Stimulated activated CD4-positive, alpha-beta T cell treated with anti-CD3 and anti-CD28 coated beads, Interleukin-4, amount 100 ng/mL, for 24 hours (primary cell): ENCODE results near the gene PRRT1.
"Not testable (repeated sequence)": the region's sequence is repeated elsewhere in the genome, so short reads cannot be mapped to it uniquely, and the experiment has no call there.

Source experiments
- DNase-seq: peaks from one replicate; pipeline ENCODE4 v3.0.0-alpha.2; 2020

Gene PRRT1

DNA sequence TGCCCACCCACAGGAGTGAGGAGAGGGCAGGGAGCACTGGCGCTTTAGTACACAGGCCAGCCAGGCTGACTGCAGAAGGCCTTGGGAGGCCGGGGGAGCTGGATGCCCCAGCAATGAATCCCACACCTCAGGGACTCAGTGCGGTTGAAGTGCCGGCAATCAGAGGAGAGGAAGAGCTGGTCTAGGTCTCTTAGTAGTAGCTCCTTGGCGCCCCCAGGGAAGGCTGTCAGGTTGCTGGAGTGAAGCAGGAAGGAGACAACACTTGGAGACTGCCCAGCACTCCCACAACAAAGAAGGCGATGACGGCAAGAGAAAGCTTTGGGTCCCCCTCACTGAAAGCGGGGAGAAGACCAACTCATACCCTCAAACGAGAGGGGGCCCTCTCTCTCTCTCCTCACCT is 34.3 kb downstream of the PRRT1 start:
- DNase-seq: no peak

DNA sequence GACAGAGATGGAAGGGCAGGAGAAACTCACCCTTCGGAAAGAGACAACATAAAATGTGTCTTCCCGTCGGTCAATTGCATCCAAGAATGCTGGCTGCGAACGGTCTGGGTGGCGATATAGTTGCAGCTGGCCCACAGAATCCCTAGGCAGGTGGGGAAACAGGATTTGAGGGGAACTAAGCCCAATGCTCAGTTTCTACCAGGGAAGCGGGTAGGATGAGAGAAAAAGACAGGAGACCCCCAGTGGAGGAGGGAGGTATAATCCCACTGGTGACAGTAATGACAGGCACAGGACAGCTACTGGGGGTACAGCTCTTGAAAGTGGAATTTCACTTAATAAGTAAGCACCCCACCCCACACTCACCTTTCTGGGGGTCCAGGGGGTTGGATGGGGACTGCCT is 35.1 kb downstream of the PRRT1 start:
- DNase-seq: no peak

DNA sequence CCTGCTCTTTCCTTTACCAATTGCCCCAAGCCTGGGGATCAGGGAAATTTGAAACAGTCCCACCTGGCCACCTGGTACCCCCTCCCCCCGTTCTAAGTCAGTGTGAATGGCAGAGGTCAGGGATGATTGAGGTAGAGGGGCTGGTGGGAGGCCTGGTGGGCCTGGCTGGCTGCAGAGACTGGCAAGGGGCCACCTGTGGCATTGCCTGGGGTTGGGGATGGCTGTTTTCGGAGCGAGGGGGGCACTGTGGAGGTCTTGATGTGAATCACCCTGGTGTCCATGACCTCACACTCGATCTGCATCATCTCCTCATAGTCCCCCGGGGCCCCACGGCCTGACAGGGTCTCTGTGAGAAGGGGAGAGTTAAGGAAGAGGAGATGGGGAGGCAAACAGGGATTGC is 36.1 kb downstream of the PRRT1 start:
- DNase-seq: no peak

DNA sequence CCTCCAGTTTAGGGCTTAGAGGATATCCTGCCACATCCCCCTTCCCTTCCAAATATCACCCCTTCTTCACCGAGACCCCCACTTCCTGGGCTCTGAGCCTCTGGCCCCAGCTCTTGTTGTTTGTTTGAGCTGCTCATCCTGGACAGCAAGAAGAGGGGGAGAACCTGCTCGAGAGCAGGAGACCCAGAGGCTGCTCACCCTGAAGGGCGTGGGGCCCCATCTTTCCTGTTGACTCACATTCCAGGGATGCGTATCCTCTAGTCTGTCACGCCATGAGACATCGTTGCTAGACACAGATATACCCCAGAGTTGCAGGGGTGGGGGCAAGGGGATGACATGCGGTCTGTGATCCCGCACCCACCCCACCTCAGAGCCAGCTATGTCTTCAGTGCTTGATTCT is 36.9 kb downstream of the PRRT1 start:
- no peak for DNase-seq

DNA sequence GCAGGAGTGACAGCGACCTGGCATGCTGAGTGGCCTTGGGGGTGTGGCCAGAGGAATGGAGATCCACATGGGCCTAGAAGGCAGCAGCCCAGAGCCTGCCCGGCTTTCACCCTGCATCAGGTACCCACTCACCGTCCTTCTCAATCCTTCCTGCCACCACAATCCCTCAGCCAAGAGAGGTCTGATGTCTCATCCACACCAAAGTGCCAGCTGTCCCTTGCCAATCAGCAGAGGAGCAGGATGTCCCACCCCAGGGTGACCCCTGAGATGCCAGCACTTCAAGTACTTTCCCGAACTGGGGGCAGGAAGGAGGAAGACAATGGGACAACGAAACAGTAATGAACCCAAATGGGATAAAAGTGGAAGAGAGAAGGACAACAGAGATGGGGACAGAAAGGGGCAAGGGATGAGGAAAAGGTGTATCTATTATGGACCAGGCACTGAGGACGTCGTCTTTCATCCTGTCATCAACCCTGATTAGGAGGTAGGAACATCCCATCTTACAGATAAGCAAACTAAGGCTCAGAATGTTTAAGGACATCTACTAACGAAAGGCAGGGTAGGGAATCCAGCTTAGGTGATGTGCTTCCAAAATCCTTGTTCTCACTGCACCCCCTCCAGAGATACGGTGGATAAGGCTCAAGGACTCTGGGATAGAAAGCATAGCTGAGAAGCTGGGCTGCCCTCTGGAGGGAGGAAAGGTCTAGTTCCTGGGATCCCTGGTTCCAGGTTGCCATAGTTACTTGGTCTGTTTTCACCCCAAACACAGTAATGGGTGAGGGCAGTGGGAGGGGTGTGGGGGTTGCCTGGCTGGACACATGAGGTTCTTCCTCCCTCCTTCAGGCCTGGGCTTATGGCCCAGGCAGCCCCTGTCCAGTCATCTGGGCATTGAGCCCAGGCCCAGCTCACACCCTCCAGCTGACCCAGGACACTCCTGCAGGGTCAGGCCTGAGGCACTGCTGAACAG is 38.1 kb downstream of the PRRT1 start:
- DNase-seq: no peak

DNA sequence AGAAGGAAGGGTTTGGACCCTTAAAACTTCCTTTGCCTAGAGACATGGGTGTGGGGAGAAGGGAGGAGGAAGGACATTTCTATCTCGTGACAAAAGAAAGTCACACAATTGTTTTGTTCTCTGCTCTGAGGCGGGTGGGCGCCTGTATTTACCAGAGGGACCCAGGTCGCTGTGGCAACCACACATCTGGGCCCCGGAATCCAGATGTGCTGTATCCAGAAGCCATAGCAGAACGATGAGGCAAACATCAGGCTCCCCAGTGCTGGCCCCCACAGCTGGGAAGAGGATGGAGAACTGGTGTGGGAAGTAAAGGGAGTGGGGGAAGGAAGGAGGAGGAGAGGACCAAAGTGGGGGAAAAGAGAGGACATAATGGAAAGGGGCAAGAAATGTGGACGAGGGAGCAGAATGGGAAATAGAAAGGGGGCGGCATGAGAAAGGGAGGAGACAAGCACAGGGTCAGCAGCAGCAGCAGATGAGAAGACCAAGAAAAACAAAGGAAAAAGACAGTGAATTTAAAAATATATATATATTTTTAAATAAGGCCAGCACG is 39.2 kb downstream of the PRRT1 start:
- no peak for DNase-seq

DNA sequence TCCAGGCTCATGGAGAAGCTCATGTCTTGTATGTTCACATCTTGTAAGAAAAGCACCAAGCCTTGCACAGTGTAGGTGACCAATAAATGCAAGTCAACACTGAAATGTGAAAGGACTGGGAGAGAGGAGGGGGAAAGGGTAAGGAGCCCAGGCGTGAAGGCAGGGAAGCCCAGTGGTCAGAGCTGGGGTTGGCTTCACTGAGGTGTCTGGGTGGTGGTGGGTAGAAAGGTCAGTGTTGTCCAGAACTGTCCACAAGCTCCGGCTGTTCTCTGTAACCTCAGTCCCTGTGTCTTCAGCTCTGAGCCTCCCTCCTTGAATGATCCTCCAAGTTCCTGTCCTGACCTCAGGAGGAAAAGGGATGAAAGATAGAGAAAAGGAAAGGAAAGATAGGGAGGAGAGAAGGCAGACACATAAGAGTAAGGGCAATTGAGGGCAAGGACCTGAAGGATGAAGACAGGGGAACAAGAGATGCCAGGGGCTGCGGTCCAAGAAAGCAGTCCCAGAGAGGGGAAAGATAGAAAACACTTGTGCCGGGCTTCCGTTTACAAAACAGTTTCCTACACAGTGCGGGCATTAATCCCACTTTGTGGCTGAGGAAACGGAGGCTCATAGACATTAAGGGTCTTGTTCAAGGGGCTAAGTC is 40.2 kb downstream of the PRRT1 start:
- no peak for DNase-seq

DNA sequence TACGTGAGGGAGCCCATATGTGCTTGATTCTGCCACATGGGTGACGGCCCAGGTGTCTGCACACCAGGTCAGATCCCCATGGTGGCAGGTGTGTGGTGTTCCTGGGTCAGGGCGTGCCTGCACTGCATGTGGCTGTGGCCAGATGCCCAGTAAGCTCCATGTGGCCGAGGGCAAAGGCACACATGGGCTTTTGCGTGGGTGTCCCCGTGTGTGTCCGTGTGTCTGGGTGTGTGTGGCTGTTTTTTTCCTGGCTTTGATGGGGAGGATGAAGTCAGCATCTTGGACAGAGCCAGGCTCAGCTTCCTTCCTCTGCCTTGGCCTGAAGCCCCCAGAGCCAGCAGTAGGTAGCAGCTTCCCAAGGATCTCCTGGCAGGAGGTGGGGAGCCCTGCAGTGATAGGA is 41.1 kb downstream of the PRRT1 start:
- DNase-seq: no peak

DNA sequence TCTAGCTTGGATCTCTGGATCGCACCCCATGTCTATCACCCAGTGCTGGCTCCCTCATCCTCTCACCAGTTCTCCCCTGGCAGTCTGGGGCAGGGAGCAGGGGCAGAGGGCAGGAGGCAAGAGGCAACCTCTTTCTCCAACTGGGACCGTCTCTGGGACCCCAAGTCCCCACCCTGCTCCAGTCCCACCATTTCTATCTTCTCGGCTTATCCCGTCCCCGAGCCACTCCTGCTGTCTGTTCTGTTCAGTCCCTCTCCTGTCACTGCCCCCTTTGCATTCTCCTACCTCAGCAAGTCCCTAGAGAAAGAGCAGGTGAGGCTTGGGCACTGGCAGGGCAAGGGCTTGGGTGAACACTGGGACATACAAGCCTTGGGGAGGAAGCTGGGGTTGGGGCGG is 42.0 kb downstream of the PRRT1 start:
- no peak for DNase-seq

DNA sequence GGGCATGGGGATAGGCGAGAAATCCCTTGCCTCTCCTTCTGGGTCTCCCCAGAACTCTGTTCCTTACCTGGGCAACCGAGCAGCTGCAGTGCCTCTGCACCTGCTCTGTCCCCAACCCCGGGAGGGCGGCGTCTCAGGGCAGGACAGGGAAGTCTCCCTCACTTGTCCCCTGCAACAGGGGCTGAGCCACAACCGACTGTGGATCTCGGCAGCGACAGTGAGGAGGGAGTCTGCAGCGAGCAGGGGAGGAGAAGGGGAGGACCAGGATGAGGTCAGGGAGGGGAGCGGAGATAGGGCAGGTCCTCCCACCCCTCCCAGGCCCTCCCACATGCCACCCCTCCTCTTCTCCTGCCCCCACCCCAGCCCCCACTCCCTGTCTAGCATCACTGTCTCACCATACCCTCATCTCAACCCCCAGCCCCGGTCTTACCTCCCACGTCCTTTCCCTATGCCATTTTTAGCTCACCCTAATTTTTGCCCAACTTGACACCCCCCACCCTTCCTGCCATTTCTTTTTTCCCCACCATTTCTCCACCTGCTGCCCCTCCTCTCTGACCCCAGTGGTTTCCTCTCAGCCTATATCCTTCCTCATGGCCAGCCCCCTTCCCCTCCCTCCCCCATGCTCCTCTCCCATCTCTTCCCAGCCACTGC is 42.5 kb downstream of the PRRT1 start, which contains the start of gene TNXB:
TSS of gene TNXB (minus strand) at position 225 of the 651 bp plus-strand sequence. CDS start 11,140 bp downstream, outside the sequence.
- DNase-seq: no peak

DNA sequence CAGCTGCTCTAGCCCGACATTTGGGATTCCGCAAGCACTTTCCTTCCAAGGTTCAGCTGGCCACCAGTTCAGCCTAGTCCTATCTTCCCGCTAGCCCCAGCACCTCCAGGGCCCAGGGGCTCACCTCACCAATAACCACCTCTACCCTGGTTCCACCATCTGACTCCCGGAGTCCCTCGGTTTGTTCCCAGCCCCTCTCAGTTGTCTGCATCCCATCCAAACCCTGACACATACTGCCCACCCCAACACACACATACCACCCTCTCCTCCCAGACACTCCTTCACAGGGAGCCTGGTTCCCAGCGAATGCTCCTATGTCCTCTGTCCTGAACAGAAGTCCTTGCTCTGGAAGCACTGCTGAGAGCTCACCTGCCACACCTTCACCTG is 43.0 kb downstream of the PRRT1 start:
- DNase-seq: no peak

DNA sequence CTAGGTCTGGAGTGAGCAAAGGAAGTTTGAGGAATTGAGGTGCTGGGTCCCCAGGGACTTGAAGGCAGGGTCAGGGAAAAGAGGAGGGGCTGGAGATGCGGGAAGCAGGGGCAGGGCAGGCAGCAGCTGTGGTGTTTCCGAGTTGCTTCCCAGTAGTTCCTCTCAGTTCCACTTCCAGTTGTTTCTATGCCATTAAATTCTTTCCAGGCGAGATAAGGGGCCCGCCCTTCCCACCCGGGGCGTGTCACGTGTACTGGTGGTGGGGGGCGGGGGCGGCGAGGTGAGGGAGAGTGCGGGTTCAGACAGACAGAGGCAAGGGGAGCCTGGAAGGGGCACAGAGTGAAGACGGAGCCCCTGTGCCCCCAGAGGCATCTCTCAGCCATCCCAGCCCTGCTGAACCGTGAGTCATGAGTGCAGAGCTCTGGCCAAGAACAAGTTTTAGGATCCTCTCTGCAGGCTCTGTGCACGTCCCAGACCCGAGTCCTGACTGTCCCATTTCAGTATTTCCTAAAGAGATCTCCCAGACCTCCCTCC is 43.6 kb downstream of the PRRT1 start:
- DNase-seq: no peak

DNA sequence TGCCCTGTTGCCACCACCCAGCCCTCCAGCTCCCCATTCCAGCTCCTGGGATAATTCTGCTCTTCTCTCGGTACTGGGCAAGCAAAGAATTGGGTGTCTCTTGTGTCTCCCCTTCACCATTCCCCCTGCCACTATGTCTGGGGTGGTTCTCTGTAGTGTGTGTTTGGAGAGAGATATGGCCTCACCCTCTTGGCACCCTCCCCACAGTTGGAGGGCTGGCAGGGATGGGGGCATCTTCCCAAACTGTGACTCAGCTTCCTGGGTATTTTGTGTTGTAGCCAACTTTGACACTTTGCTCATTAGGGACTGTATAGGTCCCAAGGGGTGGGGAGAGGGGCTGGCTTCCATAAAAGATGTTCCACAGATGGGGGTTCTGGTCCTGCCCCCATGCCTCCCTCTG is 44.3 kb downstream of the PRRT1 start:
- no peak for DNase-seq

DNA sequence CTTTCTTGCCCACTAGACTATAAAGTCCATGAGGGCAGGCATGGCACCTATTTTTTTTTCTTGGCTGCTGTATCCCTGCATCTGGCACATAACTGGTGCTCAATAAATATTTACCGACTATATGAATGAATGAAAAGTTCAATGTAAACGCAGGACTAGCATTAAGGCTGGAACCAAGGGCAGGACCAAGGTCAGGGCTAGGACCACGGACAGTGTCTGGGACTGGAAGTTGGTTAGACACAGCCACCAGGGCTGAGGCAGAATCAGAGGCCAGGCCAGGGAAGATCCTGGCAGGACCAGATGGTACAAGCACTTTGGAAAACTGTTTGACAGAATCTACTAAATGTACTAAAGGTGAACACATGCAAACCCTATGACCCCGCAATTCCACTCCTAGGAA is 46.3 kb downstream of the PRRT1 start:
- DNase-seq: no peak

DNA sequence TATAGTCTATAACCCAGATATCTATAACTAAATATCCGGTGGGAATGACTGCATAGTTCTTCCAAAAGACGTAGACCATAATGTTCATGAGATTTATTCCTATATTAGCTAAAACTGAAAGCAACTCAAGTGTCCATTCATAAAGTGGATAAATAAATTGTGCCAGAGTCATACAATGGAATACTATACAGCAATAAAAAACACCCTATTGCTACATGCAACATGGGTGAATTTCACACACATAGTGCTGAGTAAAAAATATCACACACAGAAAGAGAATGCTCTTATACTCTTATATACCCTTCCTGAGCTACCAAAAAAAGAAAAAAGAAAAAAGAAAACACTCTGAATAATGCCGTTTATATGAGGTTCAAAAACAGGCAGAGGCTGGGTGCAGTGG is 49.5 kb downstream of the PRRT1 start:
- no peak for DNase-seq

DNA sequence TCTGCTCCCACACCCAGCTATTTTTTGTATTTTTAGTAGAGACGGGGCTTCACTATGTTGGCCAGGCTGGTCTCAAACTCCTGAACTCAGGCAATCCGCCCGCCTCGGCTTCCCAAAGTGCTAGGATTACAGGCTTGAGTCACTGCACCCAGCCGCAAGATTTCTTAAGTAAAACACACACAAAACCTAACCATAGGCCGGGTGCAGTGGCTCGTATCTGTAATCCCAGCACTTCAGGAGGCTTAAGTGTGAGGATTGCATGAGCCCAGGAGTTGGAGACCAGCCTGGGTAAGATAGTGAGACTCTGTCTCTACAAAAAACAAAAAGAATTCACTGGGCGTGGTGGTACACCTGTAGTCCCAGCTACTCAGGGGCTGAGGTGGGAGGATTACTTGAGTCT is 51.5 kb downstream of the PRRT1 start:
- DNase-seq: not testable (repeated sequence)
